ENCODE measurements around the gene CKM. TPM values are rescaled to one million over a fixed set of nuclear protein-coding genes. Genes with fewer than 3 reads are reported as not detected.

Gene CKM
- total RNA-seq, 1 donor from 2014 or later: not detected

DNA sequence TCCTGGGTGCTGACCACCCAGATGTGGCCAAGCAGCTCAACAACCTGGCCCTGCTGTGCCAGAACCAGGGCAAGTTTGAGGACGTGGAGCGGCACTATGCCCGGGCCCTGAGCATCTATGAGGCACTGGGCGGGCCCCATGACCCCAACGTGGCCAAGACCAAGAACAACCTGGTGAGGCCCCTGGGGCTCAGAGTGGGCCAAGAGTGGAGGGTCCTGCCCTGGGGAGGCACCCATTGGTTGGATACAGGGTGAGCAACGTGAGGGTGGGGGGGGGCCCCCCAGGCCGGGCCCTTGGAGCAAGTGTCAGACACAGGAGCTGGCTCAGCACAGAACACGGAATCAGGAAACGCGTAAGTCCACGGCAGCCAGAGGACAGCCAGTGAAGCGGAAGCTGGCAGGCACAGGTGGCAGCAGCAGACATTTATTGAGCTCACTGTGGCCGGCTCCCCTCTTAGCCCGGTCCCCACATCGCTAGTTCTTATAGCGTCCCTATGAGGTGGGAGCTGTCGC, 26.8 kb upstream of the CKM start:
- intact Hi-C loops (cut with micrococcal nuclease): no loop called here

DNA sequence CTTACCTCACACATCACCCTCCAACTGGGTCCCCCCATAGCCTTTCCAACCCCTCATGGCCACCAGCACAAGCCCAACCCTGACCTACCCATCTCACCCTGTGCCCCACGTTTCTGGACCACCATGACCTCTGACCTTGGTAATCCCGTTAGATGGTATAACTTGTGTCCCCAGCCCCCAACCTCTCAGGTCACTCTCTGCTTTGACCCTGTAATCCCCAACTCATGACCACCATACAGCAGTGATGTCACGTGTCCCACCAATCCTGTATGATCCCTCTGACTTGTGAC, 26.4 kb upstream of the CKM start:
- intact Hi-C loops (cut with micrococcal nuclease): no loop called here

DNA sequence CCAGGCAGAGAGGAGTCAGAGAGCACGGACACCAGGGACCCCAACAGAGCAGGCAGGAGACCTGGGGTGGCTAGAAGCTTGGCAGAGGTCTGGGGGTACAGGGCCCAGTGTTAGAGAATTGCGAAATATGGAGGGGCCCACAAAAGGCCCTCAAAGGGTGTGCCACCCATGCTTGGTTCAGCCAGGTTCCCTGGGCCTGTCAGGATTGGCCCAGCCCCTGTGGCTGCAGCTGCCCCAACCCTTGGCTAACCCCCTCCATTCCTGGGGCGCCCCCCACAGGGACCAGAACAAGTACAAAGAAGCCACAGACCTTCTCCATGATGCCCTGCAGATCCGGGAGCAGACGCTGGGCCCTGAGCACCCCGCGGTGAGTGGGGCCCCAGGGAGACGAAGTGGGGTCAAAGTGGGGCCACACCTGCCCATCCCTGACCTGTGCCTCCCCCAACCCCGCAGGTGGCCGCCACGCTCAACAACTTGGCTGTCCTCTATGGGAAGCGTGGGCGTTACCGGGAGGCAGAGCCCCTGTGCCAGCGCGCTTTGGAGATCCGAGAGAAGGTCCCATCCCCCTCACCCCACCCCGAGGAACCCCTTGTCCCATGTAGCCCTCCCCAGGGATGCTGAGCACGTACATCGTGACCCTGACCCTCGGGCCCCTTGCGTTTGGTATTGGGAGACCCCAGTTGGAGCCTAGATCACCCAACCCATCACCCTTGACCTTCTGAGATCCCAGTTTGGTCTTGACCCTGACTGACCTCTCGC, 25.9 kb upstream of the CKM start:
- intact Hi-C loops (cut with micrococcal nuclease): no loop called here

DNA sequence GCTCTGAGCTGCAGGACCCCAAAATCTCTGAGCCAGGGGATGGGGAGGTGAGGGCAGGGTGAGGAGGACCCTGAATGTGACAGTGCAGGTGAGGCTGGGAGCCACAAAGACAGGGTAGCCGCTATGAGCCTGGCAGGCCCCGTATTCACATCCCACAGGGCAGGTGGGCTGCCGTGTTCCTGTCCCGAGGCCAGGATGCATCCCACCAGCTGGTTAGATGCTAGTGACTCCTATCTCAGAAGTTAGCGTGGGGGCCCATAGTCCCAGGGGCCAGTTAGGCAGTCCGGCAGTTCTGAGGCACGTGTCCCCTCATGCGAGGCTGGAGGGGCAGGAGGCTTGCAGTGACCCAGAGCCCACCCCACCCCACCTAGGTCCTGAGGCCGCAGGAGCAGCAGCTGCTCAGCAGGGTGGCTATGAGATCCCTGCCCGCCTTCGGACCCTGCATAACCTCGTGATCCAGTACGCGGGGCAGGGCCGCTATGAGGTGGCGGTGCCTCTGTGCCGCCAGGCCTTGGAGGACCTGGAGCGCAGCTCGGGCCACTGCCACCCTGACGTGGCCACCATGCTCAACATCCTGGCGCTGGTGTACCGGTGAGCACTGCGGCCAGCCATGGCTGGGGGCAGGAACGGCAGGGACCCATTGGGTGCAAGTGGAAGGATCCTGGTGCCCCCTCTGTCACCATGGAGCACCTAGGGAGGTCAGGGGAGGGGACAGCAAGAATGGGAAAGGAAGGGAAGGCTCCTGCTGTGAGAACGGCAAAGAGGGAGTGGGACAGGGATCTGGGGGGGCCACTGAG, 25.1 kb upstream of the CKM start:
- intact Hi-C loops (cut with micrococcal nuclease): no loop called here

DNA sequence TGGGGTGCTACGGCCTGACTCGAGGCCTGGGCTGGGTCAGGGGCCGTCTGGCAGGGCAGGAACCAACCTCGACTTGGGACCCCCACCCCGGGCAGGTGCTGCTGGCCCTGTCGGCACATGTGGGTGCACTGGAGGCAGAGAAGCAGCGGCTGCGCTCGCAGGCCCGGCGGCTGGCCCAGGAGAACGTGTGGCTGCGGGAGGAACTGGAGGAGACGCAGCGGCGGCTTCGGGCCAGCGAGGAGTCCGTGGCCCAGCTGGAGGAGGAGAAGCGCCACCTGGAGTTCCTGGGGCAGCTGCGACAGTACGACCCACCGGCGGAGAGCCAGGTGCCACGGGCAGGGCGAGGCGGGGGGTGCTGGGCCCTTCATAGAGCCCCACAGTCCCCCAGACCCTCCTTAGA, 23.8 kb upstream of the CKM start:
- intact Hi-C loops (cut with micrococcal nuclease): no loop called here

DNA sequence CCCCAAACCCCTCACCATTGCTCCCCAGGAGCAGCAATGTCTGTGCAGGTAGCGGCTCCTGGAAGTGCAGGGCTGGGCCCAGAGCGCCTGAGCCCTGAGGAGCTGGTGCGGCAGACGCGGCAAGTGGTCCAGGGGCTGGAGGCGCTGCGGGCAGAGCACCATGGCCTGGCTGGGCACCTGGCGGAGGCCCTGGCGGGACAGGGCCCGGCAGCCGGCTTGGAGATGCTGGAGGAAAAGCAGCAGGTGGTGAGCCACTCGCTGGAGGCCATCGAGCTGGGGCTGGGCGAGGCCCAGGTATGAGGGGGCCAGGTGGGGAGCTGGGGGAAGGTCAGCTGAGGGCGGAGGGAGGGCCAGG, 22.8 kb upstream of the CKM start:
- intact Hi-C loops (cut with micrococcal nuclease): no loop called here

DNA sequence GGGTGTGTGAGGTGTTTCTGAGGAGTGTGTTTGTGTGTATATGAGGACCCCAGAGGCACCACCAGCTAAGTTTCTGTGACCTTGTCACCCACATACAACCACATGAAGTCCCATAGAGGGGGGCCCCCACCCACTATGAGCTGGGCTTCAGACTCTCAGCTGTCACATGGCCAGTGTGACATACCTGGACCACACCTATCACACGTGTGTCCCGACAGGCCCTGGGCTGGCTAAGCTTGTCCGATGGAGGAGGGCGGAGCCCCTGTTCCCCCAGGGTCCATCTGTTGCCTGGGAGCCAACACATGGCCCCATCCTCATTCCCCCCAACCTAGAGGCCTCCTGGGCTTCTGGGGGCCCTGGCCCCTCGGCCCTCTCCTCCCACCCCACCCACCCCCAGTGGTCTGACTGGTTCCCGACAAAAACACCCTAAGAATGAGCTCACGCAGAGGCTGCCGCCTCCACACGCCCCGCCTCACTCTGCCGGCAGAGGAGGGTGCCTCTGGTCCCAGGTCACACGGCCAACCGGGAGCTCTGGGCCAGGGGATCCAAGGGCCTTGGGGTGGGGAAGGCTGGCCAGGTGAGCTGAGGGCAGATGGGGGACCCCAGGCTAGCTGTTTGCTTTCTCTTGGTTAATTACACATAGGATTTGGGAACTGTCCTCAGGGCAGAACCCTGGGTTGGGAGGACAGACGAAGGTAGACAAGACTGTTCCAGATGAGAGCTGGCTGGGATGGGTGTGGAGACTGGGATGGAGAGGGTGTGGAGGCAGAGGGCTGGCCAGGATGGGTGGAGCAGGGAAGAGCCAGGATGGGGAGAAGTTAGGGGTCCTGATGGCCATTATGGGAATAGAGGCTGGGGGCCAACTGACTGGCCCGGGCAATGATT, 22.2 kb upstream of the CKM start:
- intact Hi-C loops (cut with micrococcal nuclease): no loop called here

DNA sequence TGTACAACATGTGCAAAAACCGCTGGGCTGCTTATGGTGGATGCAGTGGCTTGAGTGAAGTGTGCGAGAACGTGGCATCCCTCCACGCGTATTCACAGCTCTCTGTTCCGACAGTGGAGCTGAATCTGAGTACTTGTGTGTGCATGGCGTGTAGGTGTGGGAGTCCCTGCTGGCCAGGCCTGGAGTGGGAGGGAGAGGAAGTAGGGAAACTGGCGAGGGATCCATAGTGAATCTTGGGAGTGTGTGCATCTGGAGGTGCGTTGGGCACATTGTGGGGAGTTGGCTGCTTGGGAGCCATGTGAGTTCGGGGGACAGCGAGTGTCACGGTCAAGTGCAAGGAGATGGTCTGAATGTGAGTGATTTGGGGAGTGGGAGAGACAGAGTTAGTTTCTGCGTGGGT, 20.2 kb upstream of the CKM start:
- intact Hi-C loops (cut with micrococcal nuclease): no loop called here

DNA sequence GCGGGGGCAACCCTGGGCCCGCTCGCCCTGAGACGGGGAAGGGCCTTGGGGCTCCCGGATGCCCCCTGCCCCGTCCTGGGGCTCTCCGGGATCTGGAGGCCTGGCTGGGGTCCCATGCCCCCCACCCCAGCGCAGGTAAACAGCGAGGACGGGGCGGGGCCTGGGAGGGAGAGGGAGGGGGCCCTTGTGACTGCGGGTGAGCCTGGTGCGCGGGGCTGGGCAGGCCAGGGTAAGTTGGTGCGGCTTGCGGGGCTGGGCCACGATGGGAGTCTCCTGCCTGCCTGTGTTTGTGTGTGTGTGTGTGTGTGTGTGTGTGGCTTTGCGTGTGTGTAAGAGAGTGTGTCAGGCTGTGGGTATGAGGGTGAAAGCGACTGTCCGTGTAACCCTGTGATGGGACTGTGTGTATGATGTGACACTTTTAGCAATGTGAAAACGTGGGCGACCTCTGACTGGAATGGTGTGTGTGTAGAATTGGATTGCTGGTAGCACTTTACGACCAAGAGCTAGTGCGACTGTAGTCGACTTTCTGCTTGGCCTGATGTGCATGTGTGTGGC, 18.3 kb upstream of the CKM start:
- intact Hi-C loops (cut with micrococcal nuclease): no loop called here

DNA sequence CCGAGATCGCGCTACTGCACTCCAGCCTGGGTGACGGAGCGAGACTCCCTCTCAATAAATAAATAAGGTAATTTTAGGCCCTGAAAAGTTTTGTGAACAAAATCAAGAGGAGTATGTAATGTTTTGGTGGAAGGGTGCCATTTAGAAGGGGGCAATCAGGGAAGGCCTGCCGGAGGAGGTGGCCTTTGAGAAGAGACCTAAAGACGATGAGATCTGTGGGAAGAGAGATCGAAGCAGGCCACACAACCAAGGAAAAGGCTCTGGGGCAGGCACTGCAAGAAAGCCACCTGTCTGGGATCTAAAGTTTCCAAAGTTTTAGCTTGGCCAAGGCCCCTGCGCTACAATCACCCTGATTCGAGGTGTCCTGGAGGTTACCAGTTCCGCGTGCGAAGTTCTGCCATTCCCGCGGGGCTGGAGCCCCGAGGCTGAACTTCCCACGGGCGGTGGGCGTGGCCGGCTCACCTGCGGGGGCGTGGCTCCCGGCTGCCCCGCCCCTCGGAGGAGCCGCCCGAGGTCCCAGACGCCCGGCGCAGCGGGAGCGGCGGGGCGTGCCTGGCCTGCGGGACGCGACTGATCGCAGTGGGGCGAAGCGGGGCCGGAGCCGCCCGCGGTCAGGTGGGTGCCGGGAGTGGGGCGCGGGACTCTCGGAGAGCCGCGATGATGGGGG, 17.7 kb upstream of the CKM start, which contains the start of gene KLC3:
Gene KLC3, plus strand, starts transcription at position 519 of the 667 bp plus-strand sequence. CDS start 4,792 bp downstream, outside the sequence.
- intact Hi-C loops (cut with micrococcal nuclease): no loop called here

DNA sequence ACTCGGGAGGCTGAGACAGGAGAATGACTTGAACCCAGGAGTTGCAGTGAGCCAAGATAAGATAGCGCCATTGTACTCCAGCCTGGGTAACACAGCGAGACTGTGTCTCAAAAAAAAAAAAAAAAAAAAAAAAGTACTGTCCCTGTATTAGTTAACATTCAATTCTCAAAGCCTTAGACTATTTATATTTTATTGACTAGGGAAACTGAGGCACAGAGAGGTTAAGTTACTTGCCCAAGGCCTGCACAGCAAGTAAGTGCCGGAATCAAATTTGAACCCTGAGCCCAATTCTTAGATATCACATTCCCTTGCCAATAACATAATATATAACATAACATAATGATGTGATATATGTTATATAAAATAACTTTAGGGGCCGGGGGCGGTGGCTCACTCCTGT, 17.0 kb upstream of the CKM start:
- intact Hi-C loops (cut with micrococcal nuclease): loop anchor here (5.0 kb wide), 2 partner anchors 87 to 557 kb away; partner anchors contain the start of gene MARK4

DNA sequence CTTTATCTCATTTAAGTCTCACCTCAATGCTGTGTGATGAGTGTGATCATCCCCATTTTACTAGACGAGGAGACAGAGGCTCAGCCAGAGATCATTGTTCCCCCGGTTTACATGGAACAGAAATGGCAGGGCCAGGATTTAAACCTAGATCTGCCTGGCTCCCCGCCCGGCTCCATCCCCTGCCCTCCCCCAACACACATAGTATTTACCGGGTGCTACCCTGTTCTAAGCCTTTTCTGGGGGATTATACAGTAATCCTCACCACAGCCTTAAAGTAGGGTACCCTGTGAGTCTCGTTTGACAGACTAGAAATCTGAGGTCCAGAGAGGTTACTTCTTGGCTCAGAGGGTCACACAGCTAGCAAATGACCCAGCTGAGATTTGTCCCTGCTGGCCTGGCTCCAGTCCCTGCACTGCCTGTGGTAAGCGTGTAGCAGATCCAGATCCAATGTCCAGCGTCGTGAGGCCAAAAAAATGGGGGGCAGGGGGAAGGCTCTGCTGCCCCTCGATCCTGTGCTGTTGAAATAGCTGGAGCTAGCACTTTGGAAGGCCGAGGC, 14.1 kb upstream of the CKM start:
- intact Hi-C loops (cut with micrococcal nuclease): loop anchor here (5.0 kb wide), 2 partner anchors 84 to 554 kb away; partner anchors contain the start of gene MARK4

DNA sequence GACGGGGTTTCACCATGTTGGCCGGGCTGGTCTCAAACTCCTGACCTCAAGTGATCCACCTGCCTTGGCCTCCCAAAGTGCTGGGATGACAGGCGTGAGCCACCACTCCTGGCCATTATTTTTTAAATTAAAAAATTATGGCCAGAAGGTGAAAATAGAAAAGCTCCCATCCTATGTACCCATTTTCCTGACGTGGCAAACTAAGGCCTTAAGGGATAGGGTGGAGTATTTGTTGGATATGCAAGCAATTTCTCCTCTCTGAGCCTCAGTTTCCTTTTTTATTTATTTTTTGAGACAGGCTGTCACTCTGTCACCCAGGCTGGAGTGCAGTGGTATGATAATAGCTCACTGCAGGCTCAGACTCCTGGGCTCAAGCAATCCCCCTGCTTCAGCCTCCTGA, 12.2 kb upstream of the CKM start:
- intact Hi-C loops (cut with micrococcal nuclease): loop anchor here (5.0 kb wide), 2 partner anchors 83 to 553 kb away; partner anchors contain the start of gene MARK4

DNA sequence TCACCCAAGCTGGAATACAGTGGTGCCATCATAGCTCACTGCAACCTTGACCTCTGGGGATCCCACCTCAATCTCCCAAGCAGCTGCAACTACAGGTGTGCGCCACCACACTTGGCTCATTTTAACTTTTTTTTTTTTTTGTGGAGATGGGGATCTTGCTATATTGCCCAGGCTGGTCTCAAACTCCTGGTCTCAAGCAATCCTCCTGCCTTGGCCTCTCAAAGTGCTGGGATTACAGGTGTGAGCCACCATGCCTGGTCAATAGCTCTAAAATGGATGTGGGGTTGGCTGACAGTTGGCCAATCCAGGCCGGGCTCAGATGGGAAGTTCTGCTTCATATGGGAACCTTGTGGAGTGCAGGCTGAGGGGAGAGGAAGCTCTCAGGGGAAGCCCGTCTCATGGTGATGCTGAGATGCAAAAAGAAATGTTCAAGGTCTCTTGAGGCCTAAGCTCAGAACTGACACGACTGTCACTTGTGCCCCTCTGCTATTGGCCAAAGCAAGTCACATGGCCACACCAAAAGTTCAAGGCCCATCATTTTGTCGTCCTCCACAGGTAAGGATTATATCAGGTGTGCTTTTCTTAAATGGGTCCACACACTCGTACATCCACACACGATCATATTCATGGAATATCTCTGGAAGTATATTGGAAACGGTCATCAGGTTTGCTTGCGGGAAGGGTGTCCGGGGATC, 11.1 kb upstream of the CKM start:
- intact Hi-C loops (cut with micrococcal nuclease): no loop called here

DNA sequence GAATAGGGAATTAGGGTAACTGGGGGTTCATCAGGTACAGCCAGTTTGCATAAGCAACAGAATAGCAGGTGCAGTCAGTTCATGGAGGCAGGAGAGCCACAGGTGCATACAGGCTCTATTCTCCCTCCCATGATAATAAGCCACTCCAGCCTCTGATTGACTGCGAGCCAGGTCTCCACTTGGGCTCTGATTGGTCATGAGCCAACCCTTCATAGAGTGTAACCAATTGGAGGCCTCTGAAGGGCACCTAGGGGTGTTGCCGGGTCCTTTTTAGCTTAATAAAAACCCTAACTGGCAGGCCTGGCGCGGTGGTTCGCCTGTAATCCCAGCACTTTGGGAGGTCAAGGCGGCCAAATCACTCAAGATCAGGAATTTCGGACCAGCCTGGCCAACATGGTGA, 8.7 kb upstream of the CKM start:
- intact Hi-C loops (cut with micrococcal nuclease): no loop called here

DNA sequence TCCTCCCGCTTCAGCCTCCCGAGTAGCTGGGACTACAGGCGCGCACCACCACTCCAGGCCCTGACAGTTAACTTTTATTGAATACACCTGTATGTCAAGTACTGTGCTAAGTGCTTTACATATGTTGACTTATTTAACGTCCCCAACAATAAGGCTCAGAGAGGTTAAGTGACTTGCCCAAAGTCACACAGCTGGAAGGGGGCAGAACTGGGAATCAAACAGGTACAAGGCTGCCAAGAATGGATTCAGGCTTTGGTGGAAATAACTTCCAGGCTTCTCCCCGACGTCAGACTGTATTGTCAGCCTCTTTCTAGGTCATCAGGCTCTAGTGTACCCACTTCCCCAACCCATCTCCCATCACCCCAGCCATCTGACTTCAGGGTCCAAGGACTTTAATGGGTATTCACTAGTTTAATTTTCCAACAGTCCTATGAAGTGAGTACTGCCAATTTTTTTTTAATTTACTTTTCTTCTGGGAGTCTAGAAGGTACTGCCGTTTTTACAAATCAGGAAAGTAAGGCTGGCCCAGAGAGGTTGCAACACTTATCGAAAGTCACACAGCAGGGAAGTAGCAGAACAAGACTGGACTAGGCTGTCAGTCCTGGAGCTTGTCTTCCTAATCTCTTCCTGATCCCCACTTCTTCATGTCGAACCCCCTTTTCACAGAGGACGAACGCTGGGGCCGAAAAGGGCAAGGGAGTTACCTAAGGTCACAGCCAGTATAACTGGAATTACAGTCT, 4.9 kb upstream of the CKM start:
- intact Hi-C loops (cut with micrococcal nuclease): no loop called here

DNA sequence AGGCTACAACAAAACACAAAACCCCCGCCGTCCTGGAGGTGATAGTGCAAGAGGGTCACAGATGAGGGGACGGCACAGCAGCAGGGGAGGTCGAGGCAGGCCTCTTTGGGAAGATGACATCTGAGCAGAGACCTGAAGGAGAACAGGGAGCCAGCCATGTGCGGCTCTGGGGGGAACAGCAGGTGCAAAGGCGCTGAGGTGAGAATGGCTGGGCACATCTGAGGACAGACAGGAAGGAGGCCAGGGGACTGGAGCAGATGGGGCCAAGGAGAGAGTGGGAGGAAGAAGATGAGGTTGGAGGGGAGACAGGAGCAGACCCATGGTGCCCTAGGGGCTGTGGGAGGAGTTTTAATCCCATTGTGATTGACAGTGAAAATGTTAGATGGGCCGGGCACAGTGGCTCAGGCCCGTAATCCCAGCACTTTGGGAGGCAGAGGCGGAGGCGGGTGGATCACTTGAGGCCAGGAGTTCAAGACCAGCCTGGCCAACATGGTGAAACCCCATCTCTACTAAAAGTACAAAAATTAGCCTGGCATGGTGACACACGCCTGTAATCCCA, 1.8 kb upstream of the CKM start:
- intact Hi-C loops (cut with micrococcal nuclease): no loop called here

DNA sequence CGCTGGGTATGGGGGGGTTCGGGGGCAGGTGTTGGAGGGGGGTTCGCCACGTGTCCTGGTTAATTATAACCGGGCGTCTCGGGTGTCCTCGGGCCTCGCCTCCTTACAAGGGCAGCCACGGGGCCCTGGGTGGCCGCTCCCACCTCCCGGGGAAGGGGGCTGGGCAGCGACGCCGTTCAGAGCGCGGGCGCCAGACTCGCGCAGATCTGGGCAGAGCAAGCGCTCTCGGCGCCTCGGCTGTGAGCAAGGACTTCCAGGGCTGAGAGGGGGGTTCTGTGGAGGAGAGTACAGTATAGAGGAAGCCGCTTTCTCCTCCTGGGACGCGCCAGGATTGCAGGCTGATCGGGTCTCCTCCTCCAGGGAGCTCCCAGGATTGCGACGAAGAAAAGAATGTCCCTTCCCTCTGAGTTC, 1.0 kb upstream of the CKM start:
- intact Hi-C loops (cut with micrococcal nuclease): no loop called here

DNA sequence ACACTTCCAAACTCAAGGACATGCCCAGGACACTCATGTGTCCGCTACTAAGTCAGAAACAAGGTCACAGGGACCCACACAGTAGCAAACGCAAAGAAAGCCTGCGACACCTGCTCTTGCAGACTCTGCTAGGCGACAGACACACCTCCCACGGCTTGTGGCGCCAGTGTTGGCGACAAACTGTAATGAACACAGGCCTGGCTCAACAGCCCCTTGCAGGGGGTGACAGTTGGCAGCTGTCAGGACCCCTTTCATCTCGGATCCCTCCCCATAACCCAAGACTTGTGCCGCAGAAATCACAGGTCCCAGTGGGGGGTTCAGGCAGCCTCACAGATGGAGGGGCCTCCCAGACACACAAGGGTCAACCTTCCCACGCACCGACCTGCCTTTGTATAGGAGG, 364 bp downstream of the CKM start:
- intact Hi-C loops (cut with micrococcal nuclease): no loop called here
